HG03039 (cell line): ENCODE data around the gene STX10.
"Not testable (repeated sequence)": the region's sequence is repeated elsewhere in the genome, so short reads cannot be mapped to it uniquely, and the experiment has no call there.

Source experiments
- ATAC-seq: cut with Tn5 transposase; IDR thresholded peaks from one replicate; pipeline ENCODE4 v1.9.1; 2021; ENCODE audit warnings: mild to moderate bottlenecking, moderate library complexity; ENCODE audit not compliant: unreplicated experiment

STX10 gene

GRCh38 chr19:13150187-13150930 lies at the start of gene STX10, which contains the start of gene IER2:
Gene STX10, minus strand, starts transcription at chr19:13150375. Its CDS starts 202 bp downstream, at chr19:13150173.
Gene IER2, plus strand, starts transcription at chr19:13150411. Its CDS starts 2,776 bp downstream, at chr19:13153187.
- ATAC-seq: peak; percentile 35

GRCh38 chr19:13198634-13199033 lies 48.5 kb upstream of the STX10 start:
- ATAC-seq: no peak

- no peak for ATAC-seq
Observed at GRCh38 chr19:13195678-13196077, 45.5 kb upstream of the STX10 start.

- no peak for ATAC-seq
Observed at GRCh38 chr19:13190781-13191540, 40.8 kb upstream of the STX10 start.

- no peak for ATAC-seq
Observed at GRCh38 chr19:13189600-13189999, 39.4 kb upstream of the STX10 start.

- no peak for ATAC-seq
Observed at GRCh38 chr19:13187419-13187818, 37.2 kb upstream of the STX10 start.

GRCh38 chr19:13186688-13187087 lies 36.5 kb upstream of the STX10 start:
- ATAC-seq: not testable (repeated sequence)

- not testable (repeated sequence) for ATAC-seq
Observed at GRCh38 chr19:13185763-13186657, 35.8 kb upstream of the STX10 start.

- ATAC-seq: not testable (repeated sequence)
Observed at GRCh38 chr19:13184926-13185325, 34.8 kb upstream of the STX10 start.

- no peak for ATAC-seq
Observed at GRCh38 chr19:13181747-13182388, 31.7 kb upstream of the STX10 start.

GRCh38 chr19:13178291-13178690 lies 28.1 kb upstream of the STX10 start:
- ATAC-seq: not testable (repeated sequence)

- not testable (repeated sequence) for ATAC-seq
Observed at GRCh38 chr19:13177584-13177983, 27.4 kb upstream of the STX10 start.

- no peak for ATAC-seq
Observed at GRCh38 chr19:13176345-13176744, 26.2 kb upstream of the STX10 start.

GRCh38 chr19:13173139-13173737 lies 23.1 kb upstream of the STX10 start:
- ATAC-seq: no peak

- no peak for ATAC-seq
Observed at GRCh38 chr19:13172346-13173138, 22.4 kb upstream of the STX10 start.

- ATAC-seq: no peak
Observed at GRCh38 chr19:13171146-13171545, 21.0 kb upstream of the STX10 start.

- no peak for ATAC-seq
Observed at GRCh38 chr19:13169769-13170168, 19.6 kb upstream of the STX10 start.

GRCh38 chr19:13166151-13166550 lies 16.0 kb upstream of the STX10 start:
- not testable (repeated sequence) for ATAC-seq
